Caki2 (cell line): ENCODE results near the gene CCNQ. TPM values are rescaled to one million over a fixed set of nuclear protein-coding genes. Genes with fewer than 3 reads are reported as not detected.
"Not testable (repeated sequence)": the region's sequence is repeated elsewhere in the genome, so short reads cannot be mapped to it uniquely, and the experiment has no call there.

Experiments
- DNase-seq: peaks from one replicate; pipeline ENCODE4 v3.0.0-alpha.2; 2015; ENCODE audit warnings: low read depth
- in situ Hi-C: cut with HindIII; loops from 2 replicates; pipeline ENCODE4 v1.10.0; 2016; ENCODE audit warnings: low sequenced_read_pairs, low pct_unique_long_range_greater_than_20kb, mixed read lengths
- total RNA-seq: library from RNA; depleted of rRNA; stranded (reverse); fragments of >200 nt; shearing (Covaris generic); gene quantifications from 2 replicates; pipeline ENCODE4 v1.2.3, GENCODE V29; 2014; ENCODE audit warnings: low replicate concordance

The CCNQ gene
- total RNA-seq, 1 experiment from 2014 or later = 45.1 TPM

DNA sequence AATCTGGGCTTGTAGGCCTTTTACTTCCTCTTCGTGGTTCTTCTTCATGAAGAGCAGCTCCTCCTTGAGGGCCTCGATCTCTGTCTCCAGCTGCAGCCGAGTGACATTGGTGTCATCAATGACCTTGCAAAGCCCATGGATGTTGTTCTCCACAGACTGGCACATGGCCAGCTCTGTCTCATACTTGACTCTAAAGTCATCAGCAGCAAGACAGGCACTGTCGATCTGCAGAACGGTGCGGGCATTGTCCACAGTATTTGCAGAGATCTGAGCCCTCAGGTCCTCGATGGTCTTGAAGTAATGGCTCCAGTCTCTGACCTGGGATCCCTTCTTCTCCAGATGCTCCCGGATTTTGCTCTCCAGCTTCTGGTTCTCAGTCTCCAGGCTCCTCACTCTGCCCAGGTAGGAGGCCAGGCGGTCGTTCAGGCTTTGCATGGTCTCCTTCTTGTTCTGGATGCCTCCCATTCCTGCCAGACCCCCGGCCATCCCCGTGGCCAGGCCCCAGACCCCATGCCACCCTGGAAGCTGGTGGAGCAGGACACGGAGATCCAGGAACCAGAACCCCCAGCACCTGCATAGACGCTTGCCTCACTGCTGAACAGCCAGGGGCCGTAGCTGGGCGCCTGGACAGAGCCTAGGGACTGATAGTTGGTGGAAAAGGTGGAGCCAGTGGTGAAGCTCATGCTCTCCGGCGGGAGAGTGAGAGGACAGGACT lies 5.9 kb upstream of the CCNQ start:
- in situ Hi-C loops, DNase-seq: not testable (repeated sequence)

GRCh38 chrX:153603131-153603656 lies 4.3 kb upstream of the CCNQ start:
- DNase-seq = no peak
- in situ Hi-C loops = no loop called here

DNA sequence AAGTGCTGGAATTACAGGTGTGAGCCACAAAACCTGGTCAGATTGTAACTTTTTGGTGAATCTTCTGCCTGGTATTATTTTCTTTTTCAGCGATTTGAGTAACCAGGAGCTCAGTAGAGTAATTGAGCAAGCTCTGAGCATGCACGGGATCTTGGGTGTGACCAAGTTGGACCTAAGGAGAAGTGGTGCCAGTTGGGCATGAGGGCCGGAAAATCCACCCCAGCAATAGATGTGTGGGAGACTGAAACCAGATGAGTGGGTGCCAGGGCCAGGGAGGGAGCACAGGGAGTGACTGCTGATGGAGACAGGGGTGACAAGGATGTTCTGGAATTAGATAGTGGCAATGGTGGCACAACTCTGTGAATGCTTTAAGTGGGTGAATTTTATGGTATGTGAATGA lies 3.7 kb upstream of the CCNQ start:
- DNase-seq = no peak
- in situ Hi-C loops = no loop called here

DNA sequence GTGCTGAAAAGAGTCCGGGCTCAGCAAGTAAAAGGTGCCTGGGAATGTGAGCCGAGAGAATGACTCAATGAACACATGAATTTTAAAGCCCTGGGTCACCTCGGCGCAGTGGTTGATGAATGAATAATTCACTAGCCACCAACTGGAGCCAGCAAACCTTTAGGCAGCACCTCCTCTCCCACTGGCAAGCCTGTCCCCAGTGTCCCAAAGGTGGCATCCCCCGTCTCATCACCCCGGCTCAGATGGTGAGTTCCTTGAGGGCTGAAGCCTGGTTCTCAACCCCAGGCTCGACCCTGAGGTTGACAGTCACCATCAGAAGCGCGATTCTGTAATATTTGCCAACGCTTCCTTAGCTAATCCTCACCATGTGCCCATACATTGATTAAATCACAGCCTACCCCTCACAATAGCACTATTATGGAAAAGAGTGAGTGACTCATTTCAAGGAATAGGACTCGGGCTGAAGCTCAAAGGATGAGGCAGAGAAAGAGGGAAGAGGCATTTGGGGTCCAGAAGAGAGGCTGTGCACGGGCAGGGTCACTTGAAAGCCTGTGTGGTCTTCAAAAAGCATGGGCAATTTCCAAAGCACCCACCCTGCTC lies 2.7 kb upstream of the CCNQ start:
- in situ Hi-C loops = no loop called here
- DNase-seq = no peak

- no peak for DNase-seq
- in situ Hi-C loops = no loop called here
Observed at GRCh38 chrX:153600921-153601320, 2.0 kb upstream of the CCNQ start.

GRCh38 chrX:153600032-153600373 lies 1.1 kb upstream of the CCNQ start:
- DNase-seq = no peak
- in situ Hi-C loops = no loop called here

GRCh38 chrX:153599192-153600031 lies 473 bp upstream of the CCNQ start:
- in situ Hi-C loops = no loop called here

GRCh38 chrX:153596981-153597750 lies 1.8 kb downstream of the CCNQ start:
- in situ Hi-C loops = no loop called here

More at GRCh38 chrX:153599192-153600031, 473 bp upstream of the CCNQ start:
- DNase-seq = peak; percentile 77

DNA sequence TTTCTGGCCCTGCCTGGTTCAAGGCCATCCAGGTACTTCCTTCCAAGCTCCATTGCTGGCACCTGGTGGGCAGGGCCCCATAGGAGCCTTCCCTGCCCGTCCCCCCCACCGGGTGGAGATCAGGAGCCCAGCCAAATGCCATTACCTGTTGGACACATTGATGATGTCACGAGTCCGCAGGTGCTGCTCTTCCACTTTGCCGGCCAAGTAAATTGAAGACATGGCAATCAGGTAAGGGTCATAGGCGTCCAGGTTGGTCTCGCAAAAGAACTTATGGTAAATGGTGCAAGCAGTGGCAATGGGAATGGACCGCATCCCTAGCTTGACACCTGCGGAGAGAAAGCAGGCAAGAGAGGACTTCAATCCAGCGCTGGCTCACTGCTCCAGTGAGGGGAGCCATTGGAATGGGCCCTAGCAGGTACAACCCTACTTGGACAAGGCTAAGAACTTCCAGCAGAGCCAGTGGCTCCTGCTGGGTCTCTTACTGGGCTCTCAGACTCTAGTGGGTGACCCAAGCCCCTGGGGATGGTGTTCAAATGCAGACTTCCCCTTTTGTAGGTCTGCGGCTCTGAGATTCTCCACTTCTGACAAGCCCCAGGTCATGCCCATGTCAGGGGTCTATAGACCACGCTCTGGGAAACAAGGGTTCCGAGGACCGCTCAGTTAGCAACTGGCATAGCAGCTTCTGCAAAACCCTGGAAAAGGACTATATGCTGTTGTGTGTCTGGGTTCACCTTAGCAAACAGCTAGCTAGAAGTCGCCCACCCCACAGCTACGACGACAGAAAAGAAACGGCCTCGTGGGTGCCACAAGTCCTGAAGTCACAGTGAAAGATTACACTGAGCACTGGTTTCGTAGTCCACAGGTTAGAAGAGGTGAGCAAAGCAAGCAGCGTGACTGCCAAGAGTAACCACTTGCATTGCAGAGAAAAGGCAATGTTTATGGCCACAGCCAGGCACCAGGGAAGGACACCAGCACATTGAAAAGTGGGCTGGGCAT lies 2.8 kb downstream of the CCNQ start:
- no peak for DNase-seq
- in situ Hi-C loops = no loop called here

More at GRCh38 chrX:153596981-153597750, 1.8 kb downstream of the CCNQ start:
- no peak for DNase-seq

DNA sequence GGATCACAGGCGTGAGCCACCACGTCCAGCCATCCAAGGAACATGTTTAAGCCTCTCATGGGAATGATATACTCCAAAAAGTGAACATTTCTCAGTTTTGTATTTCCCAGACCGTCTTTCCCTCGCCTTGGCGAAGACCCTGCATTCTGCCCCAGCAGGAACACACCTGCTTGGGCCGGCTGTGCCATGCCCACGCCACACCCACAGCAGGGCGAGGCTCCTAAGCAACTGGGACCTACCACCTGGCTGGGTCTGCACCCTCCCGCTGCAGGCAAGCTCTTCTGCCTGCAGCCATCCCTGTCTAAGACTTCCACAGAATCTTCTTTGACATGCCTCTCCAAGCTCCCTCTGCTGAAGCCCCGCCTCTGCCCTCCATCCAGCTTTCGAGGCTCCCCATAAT lies 3.6 kb downstream of the CCNQ start:
- in situ Hi-C loops = no loop called here
- no peak for DNase-seq

DNA sequence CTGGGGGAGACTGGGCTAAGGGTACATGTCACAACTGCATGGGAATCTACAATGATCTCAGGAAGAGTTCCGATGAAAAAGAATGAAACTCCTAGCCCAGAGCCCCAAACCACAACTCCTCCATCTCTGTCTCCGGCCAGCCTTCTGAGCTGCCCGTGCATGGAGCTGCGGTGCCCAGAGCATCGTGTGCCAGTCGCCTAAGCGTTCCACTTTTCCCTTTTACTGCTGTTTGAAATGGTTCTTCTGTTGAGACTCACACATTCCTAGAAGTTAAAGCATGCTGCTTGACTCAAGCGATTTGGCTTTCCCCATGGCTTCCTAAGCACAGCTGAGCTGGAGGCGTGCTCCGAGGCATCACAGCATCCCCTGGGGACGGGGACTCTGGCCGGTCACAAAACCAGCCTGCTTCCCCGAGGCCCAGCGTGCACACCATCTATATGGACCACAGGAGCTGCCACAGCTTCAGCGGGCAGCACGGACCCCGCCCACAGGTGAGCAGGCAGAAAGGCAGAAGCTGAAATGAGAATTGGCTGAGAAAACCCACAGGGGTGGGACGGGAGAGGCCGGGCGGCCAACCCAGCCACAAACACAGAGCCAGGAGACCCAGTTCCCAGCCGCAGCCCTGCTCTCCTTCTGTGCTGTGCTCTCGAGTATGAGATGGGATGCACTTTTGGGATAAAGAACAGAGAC lies 5.0 kb downstream of the CCNQ start:
- DNase-seq = no peak
- in situ Hi-C loops = no loop called here

GRCh38 chrX:153592966-153593688 lies 5.8 kb downstream of the CCNQ start:
- in situ Hi-C loops = no loop called here
- no peak for DNase-seq

- in situ Hi-C loops = no loop called here
- no peak for DNase-seq
Observed at GRCh38 chrX:153592091-153592833, 6.7 kb downstream of the CCNQ start.

GRCh38 chrX:153590961-153591956 lies 7.7 kb downstream of the CCNQ start:
- in situ Hi-C loops = no loop called here
- DNase-seq = no peak
